ENCODE results near the gene RABAC1. TPM values are rescaled to one million over a fixed set of nuclear protein-coding genes. Genes with fewer than 3 reads are reported as not detected.

The RABAC1 gene
- total and polyA plus RNA-seq, 10 of the 15 experiments (the other 5 are each of a cell fraction or from before 2014, with no cell fraction given), result 10.9 to 115 (median 49.2) TPM

DNA sequence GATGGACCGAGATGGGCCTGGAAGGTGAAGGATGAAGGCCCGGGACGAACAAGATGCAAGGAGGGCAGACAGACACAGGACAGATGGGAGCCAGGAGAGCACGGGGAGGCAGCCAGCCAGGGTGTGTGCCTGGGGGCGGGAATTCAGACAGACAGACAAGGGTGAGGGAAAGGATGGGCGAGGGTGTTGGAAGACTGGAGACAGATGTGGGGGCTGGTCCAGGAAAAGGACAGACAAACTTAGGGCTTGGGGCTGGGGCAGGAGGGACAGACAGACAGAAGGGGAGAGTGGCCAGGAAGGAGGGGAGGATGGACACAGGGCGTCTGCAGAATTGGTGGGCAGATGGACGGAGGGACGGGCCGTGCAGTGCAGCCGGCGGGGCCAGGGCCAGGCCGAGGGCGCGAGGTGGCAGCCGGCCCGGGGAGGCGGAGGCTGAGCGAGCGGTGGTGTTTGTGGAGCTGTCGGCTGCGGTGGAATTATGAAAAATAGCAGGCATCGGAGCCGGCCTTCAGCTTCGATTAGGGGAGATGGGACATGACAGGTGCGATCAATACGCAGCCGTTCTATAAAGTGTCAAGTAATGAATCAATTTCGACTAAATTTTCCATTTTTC lies 26.3 kb downstream of the RABAC1 start:
- SMC1A ChIA-PET (ENCODE audit: uncharacterized antibody, unreplicated experiment), result no interaction called here
- Histone ChIP-seq H2AFZ (ENCODE audit: control insufficient read depth, low read depth, low read length) (no peak overlapping the region), H3K9ac (ENCODE audit: control insufficient read depth, insufficient read depth, low read length) (no peak overlapping the region), H3K79me2 (ENCODE audit: control insufficient read depth, insufficient read depth, low read length) (no peaks in the 10 kb centered on the region), H3K27ac (ENCODE audit: control insufficient read depth, insufficient read depth) (no peak overlapping the region), H3K27me3 (replicated peaks in 1 of 2; ENCODE audit: control insufficient read depth in 2 of 2, insufficient read depth in 2 of 2, low read length in 1 of 2) (peaks cover 7 to 10% of the 10 kb centered on the region in 2 experiments), H3K4me3 (no peak overlapping the region), H3K4me2 (ENCODE audit: control insufficient read depth, insufficient read depth) (no peak overlapping the region), H3K36me3 (ENCODE audit: control insufficient read depth in 2 of 2, insufficient read depth in 2 of 2, low read length in 1 of 2) (no peaks in the 10 kb centered on the region), H4K20me1 (ENCODE audit: control insufficient read depth, insufficient read depth) (no peaks in the 10 kb centered on the region), H3K9me3 (replicated peaks; ENCODE audit: control insufficient read depth, insufficient read depth, low read length) (no peaks in the 10 kb centered on the region), H3K4me1 (ENCODE audit: control insufficient read depth, insufficient read depth, low read length) (peaks cover 30% of the 10 kb centered on the region)
- ATAC-seq (no peak), DNase-seq (ENCODE audit: low read depth, low spot score) (no peak), FAIRE-seq (no peak)
- BruUV-seq (replicated peaks), result no TSS peak
- RAD21 ChIA-PET (ENCODE audit: unreplicated experiment), result no interaction called here
- CTCF ChIA-PET, result interaction anchor here (0.5 to 1.7 kb wide), 2 partner anchors 45 to 93 kb away, joined by 3 to 11 read pairs; no protein-coding TSS in a partner anchor
- POLR2A ChIA-PET, result no interaction called here
- no peak for TF ChIP-seq GATAD2B (conservative IDR thresholded peaks at IDR 0.05; ENCODE audit: low read depth)
- TF ChIP-seq NBN (IDR thresholded peaks at IDR 0.05), result no peak
- intact Hi-C loops (cut with micrococcal nuclease; ENCODE audit: unreplicated experiment) (no loop called here), in situ Hi-C loops (cut with MboI) (loop anchor here (25.0 kb wide), 1 partner anchor 1829 kb away; the partner anchor contains the start of gene SMG9)
- WGBS (ENCODE audit: insufficient coverage, insufficient replicate concordance, low lambda C conversion rate, missing lambda C conversion rate), result 73% methylated on average over 19 of the region's 29 CpGs

DNA sequence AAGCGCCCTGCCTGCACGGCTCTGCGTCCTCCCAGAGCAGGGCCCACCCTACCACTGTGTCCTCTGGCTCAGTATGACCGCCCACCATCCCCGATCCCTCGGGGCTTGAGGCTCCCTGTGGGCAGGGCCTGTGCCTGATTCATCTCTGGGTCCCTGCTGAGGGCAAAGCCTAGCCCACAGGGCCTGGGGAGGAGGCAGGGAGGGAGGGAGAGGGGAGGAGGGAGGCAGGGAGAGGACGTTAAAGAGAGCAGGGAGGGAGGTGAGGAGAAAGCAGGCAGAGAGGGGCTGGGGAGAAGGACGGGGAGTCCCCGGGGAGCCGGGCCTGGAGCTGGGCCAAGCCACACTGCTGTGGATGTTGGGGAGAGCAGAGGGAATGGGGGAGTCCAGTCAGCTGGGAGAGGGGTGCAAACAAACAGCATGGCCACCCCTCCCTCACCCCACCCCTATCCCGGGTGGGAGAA lies 26.8 kb downstream of the RABAC1 start:
- intact Hi-C loops (cut with micrococcal nuclease; ENCODE audit: unreplicated experiment), result no loop called here
- SMC1A ChIA-PET (ENCODE audit: uncharacterized antibody, unreplicated experiment), result no interaction called here
- TF ChIP-seq, protein P1, sequence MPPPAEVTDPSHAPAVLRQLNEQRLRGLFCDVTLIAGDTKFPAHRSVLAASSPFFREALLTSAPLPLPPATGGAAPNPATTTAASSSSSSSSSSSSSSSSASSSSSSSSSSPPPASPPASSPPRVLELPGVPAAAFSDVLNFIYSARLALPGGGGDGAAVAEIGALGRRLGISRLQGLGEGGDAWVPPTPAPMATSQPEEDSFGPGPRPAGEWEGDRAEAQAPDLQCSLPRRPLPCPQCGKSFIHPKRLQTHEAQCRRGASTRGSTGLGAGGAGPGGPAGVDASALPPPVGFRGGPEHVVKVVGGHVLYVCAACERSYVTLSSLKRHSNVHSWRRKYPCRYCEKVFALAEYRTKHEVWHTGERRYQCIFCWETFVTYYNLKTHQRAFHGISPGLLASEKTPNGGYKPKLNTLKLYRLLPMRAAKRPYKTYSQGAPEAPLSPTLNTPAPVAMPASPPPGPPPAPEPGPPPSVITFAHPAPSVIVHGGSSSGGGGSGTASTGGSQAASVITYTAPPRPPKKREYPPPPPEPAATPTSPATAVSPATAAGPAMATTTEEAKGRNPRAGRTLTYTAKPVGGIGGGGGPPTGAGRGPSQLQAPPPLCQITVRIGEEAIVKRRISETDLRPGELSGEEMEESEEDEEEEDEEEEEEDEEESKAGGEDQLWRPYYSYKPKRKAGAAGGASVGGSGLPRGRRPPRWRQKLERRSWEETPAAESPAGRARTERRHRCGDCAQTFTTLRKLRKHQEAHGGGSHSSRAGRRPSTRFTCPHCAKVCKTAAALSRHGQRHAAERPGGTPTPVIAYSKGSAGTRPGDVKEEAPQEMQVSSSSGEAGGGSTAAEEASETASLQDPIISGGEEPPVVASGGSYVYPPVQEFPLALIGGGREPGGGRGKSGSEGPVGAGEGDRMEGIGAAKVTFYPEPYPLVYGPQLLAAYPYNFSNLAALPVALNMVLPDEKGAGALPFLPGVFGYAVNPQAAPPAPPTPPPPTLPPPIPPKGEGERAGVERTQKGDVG (CRISPR knock-in tag; IDR thresholded peaks at IDR 0.05), result no peak
- TF ChIP-seq, protein P2, sequence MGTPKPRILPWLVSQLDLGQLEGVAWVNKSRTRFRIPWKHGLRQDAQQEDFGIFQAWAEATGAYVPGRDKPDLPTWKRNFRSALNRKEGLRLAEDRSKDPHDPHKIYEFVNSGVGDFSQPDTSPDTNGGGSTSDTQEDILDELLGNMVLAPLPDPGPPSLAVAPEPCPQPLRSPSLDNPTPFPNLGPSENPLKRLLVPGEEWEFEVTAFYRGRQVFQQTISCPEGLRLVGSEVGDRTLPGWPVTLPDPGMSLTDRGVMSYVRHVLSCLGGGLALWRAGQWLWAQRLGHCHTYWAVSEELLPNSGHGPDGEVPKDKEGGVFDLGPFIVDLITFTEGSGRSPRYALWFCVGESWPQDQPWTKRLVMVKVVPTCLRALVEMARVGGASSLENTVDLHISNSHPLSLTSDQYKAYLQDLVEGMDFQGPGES (IDR thresholded peaks at IDR 0.05), result no peak
- TF ChIP-seq, protein P3, sequence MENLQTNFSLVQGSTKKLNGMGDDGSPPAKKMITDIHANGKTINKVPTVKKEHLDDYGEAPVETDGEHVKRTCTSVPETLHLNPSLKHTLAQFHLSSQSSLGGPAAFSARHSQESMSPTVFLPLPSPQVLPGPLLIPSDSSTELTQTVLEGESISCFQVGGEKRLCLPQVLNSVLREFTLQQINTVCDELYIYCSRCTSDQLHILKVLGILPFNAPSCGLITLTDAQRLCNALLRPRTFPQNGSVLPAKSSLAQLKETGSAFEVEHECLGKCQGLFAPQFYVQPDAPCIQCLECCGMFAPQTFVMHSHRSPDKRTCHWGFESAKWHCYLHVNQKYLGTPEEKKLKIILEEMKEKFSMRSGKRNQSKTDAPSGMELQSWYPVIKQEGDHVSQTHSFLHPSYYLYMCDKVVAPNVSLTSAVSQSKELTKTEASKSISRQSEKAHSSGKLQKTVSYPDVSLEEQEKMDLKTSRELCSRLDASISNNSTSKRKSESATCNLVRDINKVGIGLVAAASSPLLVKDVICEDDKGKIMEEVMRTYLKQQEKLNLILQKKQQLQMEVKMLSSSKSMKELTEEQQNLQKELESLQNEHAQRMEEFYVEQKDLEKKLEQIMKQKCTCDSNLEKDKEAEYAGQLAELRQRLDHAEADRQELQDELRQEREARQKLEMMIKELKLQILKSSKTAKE (IDR thresholded peaks at IDR 0.05; ENCODE audit: low read depth, poor library complexity, severe bottlenecking), result no peak

More for the DNA sequence above, 26.8 kb downstream of the RABAC1 start:
- Histone ChIP-seq H3K4me2 (ENCODE audit: control insufficient read depth, insufficient read depth) (no peak overlapping the region), H2AFZ (ENCODE audit: control insufficient read depth, low read depth, low read length) (no peak overlapping the region), H3K27ac (ENCODE audit: control insufficient read depth, insufficient read depth) (no peak overlapping the region), H3K4me1 (ENCODE audit: control insufficient read depth, insufficient read depth, low read length) (peaks cover 30% of the 10 kb centered on the region), H3K9ac (ENCODE audit: control insufficient read depth, insufficient read depth, low read length) (no peak overlapping the region), H4K20me1 (ENCODE audit: control insufficient read depth, insufficient read depth) (no peaks in the 10 kb centered on the region), H3K79me2 (ENCODE audit: control insufficient read depth, insufficient read depth, low read length) (no peaks in the 10 kb centered on the region), H3K27me3 (replicated peaks in 1 of 2; ENCODE audit: control insufficient read depth in 2 of 2, insufficient read depth in 2 of 2, low read length in 1 of 2) (peaks cover 7 to 14% of the 10 kb centered on the region in 2 experiments), H3K4me3 (no peak overlapping the region), H3K36me3 (ENCODE audit: control insufficient read depth in 2 of 2, insufficient read depth in 2 of 2, low read length in 1 of 2) (no peaks in the 10 kb centered on the region), H3K9me3 (replicated peaks; ENCODE audit: control insufficient read depth, insufficient read depth, low read length) (no peaks in the 10 kb centered on the region)
- DNase-seq (ENCODE audit: low read depth, low spot score), result no peak
- 68% methylated on average over 10 of the region's 11 CpGs for WGBS (ENCODE audit: insufficient coverage, insufficient replicate concordance, low lambda C conversion rate, missing lambda C conversion rate)
- ChIA-PET RAD21 (ENCODE audit: unreplicated experiment) (no interaction called here), CTCF (no interaction called here), POLR2A (interaction anchor here (0.5 kb wide), 1 partner anchor 18 kb away, joined by 3 read pairs; no protein-coding TSS in a partner anchor)
- BruUV-seq (replicated peaks), result no TSS peak
- no peak for FAIRE-seq
- in situ Hi-C loops (cut with MboI), result loop anchor here (25.0 kb wide), 1 partner anchor 1830 kb away; the partner anchor contains the start of gene SMG9
- ATAC-seq, result no peak
